ENCODE results near the gene PLK1.
"Not testable (repeated sequence)": the region's sequence is repeated elsewhere in the genome, so short reads cannot be mapped to it uniquely, and the experiment has no call there.

PLK1 gene

GRCh38 chr16:23678430-23679273, at the start of gene PLK1:
PLK1 (plus strand) TSS chr16:23678889; CDS start chr16:23678933, 44 bp downstream.
- peak; percentile 82 for DNase-seq (ENCODE audit: low spot score)

- DNase-seq (ENCODE audit: low spot score) = no peak
These were observed 49.2 kb upstream of the PLK1 start for GRCh38 chr16:23629516-23629915.

- not testable (repeated sequence) for DNase-seq (ENCODE audit: low spot score)
These were observed 46.8 kb upstream of the PLK1 start for GRCh38 chr16:23631874-23632273.

GRCh38 chr16:23634461-23635036, 44.1 kb upstream of the PLK1 start:
- no peak for DNase-seq (ENCODE audit: low spot score)

- no peak for DNase-seq (ENCODE audit: low spot score)
These were observed 42.7 kb upstream of the PLK1 start for GRCh38 chr16:23635958-23636357.

- DNase-seq (ENCODE audit: low spot score) = peak; percentile 15
These were observed 38.1 kb upstream of the PLK1 start for GRCh38 chr16:23640615-23640930.

- peak; percentile 83 for DNase-seq (ENCODE audit: low spot score)
These were observed 37.5 kb upstream of the PLK1 start, which contains the start of the genes DCTN5 and PALB2 for GRCh38 chr16:23640931-23641765. DCTN5 (plus strand) TSS chr16:23641466; CDS start chr16:23641543, 77 bp downstream. PALB2 (minus strand) TSS chr16:23641310; CDS start chr16:23641157, 153 bp downstream.

GRCh38 chr16:23642246-23642774, 36.4 kb upstream of the PLK1 start:
- no peak for DNase-seq (ENCODE audit: low spot score)

- no peak for DNase-seq (ENCODE audit: low spot score)
These were observed 27.8 kb upstream of the PLK1 start for GRCh38 chr16:23650674-23651416.

- no peak for DNase-seq (ENCODE audit: low spot score)
These were observed 26.7 kb upstream of the PLK1 start for GRCh38 chr16:23651943-23652468.

GRCh38 chr16:23663918-23664317, 14.8 kb upstream of the PLK1 start:
- DNase-seq (ENCODE audit: low spot score) = no peak

GRCh38 chr16:23666571-23667354, 11.9 kb upstream of the PLK1 start:
- DNase-seq (ENCODE audit: low spot score) = no peak

GRCh38 chr16:23667355-23667659, 11.4 kb upstream of the PLK1 start:
- no peak for DNase-seq (ENCODE audit: low spot score)

- no peak for DNase-seq (ENCODE audit: low spot score)
These were observed 10.5 kb upstream of the PLK1 start for GRCh38 chr16:23668225-23668624.

GRCh38 chr16:23668873-23669272, 9.8 kb upstream of the PLK1 start:
- DNase-seq (ENCODE audit: low spot score) = no peak

GRCh38 chr16:23670137-23670776, 8.4 kb upstream of the PLK1 start:
- DNase-seq (ENCODE audit: low spot score) = no peak

GRCh38 chr16:23673971-23674614, 4.6 kb upstream of the PLK1 start:
- DNase-seq (ENCODE audit: low spot score) = no peak

- DNase-seq (ENCODE audit: low spot score) = no peak
These were observed 1.7 kb upstream of the PLK1 start for GRCh38 chr16:23676924-23677480.

GRCh38 chr16:23679274-23679985, 741 bp downstream of the PLK1 start:
- peak; percentile 67 for DNase-seq (ENCODE audit: low spot score)

All from HuH-7.5 (cell line).